K562 (cell line): ENCODE results near the gene KLK1. TPM values are rescaled to one million over a fixed set of nuclear protein-coding genes. Genes with fewer than 3 reads are reported as not detected.
A peak's percentile ranks its signal among the peaks of the same experiment; 100 is the strongest.

Source experiments
- CREB1 ChIP-seq, 2 experiments: sonication (generic) in 1 of 2; formaldehyde crosslinking in 1 of 2; IDR thresholded peaks; 2 replicates each; pipeline versions ENCODE4 v1.6.1 to v1.8.0; 2012 to 2022; ENCODE audit warnings: inconsistent platforms in 1 of 2, mild to moderate bottlenecking in 1 of 2, missing genetic modification reagents in 1 of 2, moderate library complexity in 1 of 2
- CSDE1 ChIP-seq, 2 experiments: fragments of 450-650 bp; IDR thresholded peaks; 2 replicates each; pipeline ENCODE4 v1.6.1; 2016; ENCODE audit warnings: mild to moderate bottlenecking in 1 of 2
- FOXA1 ChIP-seq: fragments of 450-650 bp; IDR thresholded peaks from 2 replicates; pipeline ENCODE4 v1.6.1; 2016; ENCODE audit warnings: mild to moderate bottlenecking, borderline replicate concordance
- FOXM1 ChIP-seq, 2 experiments: fragments of 450-650 bp in 1 of 2; sonication (generic) in 1 of 2; formaldehyde crosslinking in 1 of 2; IDR thresholded peaks; 2 replicates each; pipeline versions ENCODE4 v1.6.1 to v1.9.0; 2017 to 2022; ENCODE audit warnings: low read depth in 2 of 2, mild to moderate bottlenecking in 2 of 2, missing genetic modification reagents in 1 of 2, moderate library complexity in 1 of 2
- HDAC2 ChIP-seq: fragments of 450-650 bp; IDR thresholded peaks from 2 replicates; pipeline ENCODE4 v1.6.1; 2016; ENCODE audit warnings: mild to moderate bottlenecking
- HNRNPLL ChIP-seq: fragments of 200-400 bp; formaldehyde crosslinking; IDR thresholded peaks from 2 replicates; pipeline ENCODE4 v1.6.1; 2017; ENCODE audit warnings: low read length, low read depth, mild to moderate bottlenecking; ENCODE audit not compliant: poor library complexity, severe bottlenecking
- JUND ChIP-seq, 2 experiments: IDR thresholded peaks; 2 replicates in 1 of 2; 3 replicates in 1 of 2; pipeline ENCODE4 v1.6.1; 2011; ENCODE audit warnings: borderline replicate concordance in 2 of 2, low read depth in 2 of 2, low read length in 2 of 2, improper control_type of control experiment in 1 of 2, missing biosample characterization in 1 of 2, missing genetic modification characterization in 1 of 2, missing genetic modification reagents in 1 of 2
- KLF13 ChIP-seq: fragments of 450-650 bp; IDR thresholded peaks from 2 replicates; pipeline ENCODE4 v1.6.1; 2016; ENCODE audit warnings: missing genetic modification characterization, low read depth, mild to moderate bottlenecking, missing compliant biosample characterization, moderate library complexity, borderline replicate concordance
- L3MBTL2 ChIP-seq: fragments of 450-650 bp; IDR thresholded peaks from 2 replicates; pipeline ENCODE4 v1.6.1; 2016; ENCODE audit warnings: mild to moderate bottlenecking, moderate library complexity
- MAZ ChIP-seq, 2 experiments: fragments of 450-650 bp in 1 of 2; sonication (generic) in 1 of 2; formaldehyde crosslinking; IDR thresholded peaks in 1 of 2; conservative IDR thresholded peaks in 1 of 2; 2 replicates each; pipeline versions ENCODE4 v1.4.0 to v1.5.0; 2020; ENCODE audit warnings: mild to moderate bottlenecking in 1 of 2, missing genetic modification reagents in 1 of 2
- MED1 ChIP-seq: sonication (generic); formaldehyde crosslinking; IDR thresholded peaks from 2 replicates; pipeline ENCODE4 v1.8.1; 2023; ENCODE audit warnings: missing genetic modification reagents, borderline replicate concordance
- RBM25 ChIP-seq: fragments of 200-400 bp; formaldehyde crosslinking; IDR thresholded peaks from 2 replicates; pipeline ENCODE4 v1.6.1; 2018; ENCODE audit warnings: low read length, low read depth, moderate library complexity; ENCODE audit not compliant: severe bottlenecking
- SP2 ChIP-seq: IDR thresholded peaks from 2 replicates; pipeline ENCODE4 v1.6.1; 2011; ENCODE audit warnings: mild to moderate bottlenecking, low read depth, low read length, moderate library complexity; ENCODE audit not compliant: poor library complexity, severe bottlenecking; ENCODE audit errors: extremely low read depth
- TOE1 ChIP-seq, 2 experiments: fragments of 450-650 bp in 1 of 2; sonication (generic) in 1 of 2; formaldehyde crosslinking in 1 of 2; IDR thresholded peaks; 2 replicates each; pipeline versions ENCODE4 v1.7.1 to v1.8.0; 2016 to 2022; ENCODE audit warnings: borderline replicate concordance in 2 of 2, mild to moderate bottlenecking in 2 of 2, antibody characterized with exemption in 1 of 2, inconsistent platforms in 1 of 2, low read depth in 1 of 2, missing genetic modification reagents in 1 of 2, moderate library complexity in 1 of 2
- ZC3H11A ChIP-seq: IDR thresholded peaks from 2 replicates; pipeline ENCODE4 v1.6.1; 2012; ENCODE audit warnings: low read depth, low read length, improper control_type of control experiment
- ZEB2 ChIP-seq: fragments of 450-650 bp; IDR thresholded peaks from 2 replicates; pipeline ENCODE4 v1.6.1; 2016
- ZKSCAN8 ChIP-seq: fragments of 200-800 bp; sonication (Bioruptor generic); IDR thresholded peaks from 2 replicates; pipeline ENCODE4 v1.6.1; 2016; ENCODE audit warnings: missing genetic modification characterization, missing compliant biosample characterization
- ZNF133 ChIP-seq: fragments of 250-450 bp; sonication (Bioruptor Pico); IDR thresholded peaks from 2 replicates; pipeline ENCODE4 v1.4.0; 2020; ENCODE audit warnings: mild to moderate bottlenecking
- ZNF146 ChIP-seq: IDR thresholded peaks from one replicate; pipeline ENCODE4 v1.6.1; 2018; ENCODE audit warnings: missing compliant biosample characterization; ENCODE audit not compliant: unreplicated experiment
- ZNF184 ChIP-seq: sonication (generic); formaldehyde crosslinking; IDR thresholded peaks from 2 replicates; pipeline ENCODE4 v1.5.0; 2020; ENCODE audit warnings: missing genetic modification reagents
- ZNF197 ChIP-seq: fragments of 200-800 bp; sonication (Bioruptor generic); IDR thresholded peaks from 2 replicates; pipeline ENCODE4 v1.6.1; 2016; ENCODE audit warnings: low read depth, missing genetic modification characterization, missing compliant biosample characterization
- polyA plus RNA-seq, 8 experiments: library from polyadenylated mRNA; depleted of rRNA in 4 of 8; stranded (reverse) in 5 of 8; unstranded in 3 of 8; fragments of >200 nt; fragmentation: Nextera tagmentation in 2 of 8; fragmentation: Illumina TruSeq in 1 of 8; extraction: Ambion mirVana in 2 of 8; extraction: Trizol in 1 of 8; gene quantifications; 2 replicates each; pipeline versions ENCODE4 v1.2.1 to v1.2.3, GENCODE V29; 2011 to 2014; ENCODE audit warnings: inconsistent platforms in 1 of 8, missing spikeins in 1 of 8
- total RNA-seq, 7 experiments: library from RNA; depleted of rRNA in 6 of 7; stranded (reverse); fragments of >200 nt in 6 of 7; fragmentation: Illumina TruSeq in 2 of 7; extraction: Trizol in 2 of 7; gene quantifications; 2 replicates each; pipeline versions ENCODE4 v1.2.1 to v1.2.3, GENCODE V29; 2011 to 2021; ENCODE audit warnings: low replicate concordance in 1 of 7
- TF ChIP-seq, protein P1 (sequence below): fragments of 250-450 bp; sonication (Bioruptor Pico); IDR thresholded peaks from 2 replicates; pipeline ENCODE4 v1.8.0; 2021; ENCODE audit warnings: moderate library complexity, mild to moderate bottlenecking, inconsistent platforms
- TF ChIP-seq, protein P2 (sequence below): sonication (generic); formaldehyde crosslinking; IDR thresholded peaks from 2 replicates; pipeline ENCODE4 v1.8.1; 2023; ENCODE audit warnings: mild to moderate bottlenecking, missing genetic modification reagents, moderate library complexity
- TF ChIP-seq, protein P3 (sequence below): fragments of 450-650 bp; IDR thresholded peaks from 2 replicates; pipeline ENCODE4 v1.6.1; 2016

Gene KLK1
- total and polyA plus RNA-seq, 9 of the 15 experiments (the other 6 are each of a cell fraction or from before 2014, with no cell fraction given), result 0.87 to 15.4 (median 9.1) TPM

GRCh38 chr19:50870417-50871089 is 47.0 kb upstream of the KLK1 start (continued):
- TF ChIP-seq SP2, result no peak
- TF ChIP-seq CSDE1 (IDR thresholded peaks at IDR 0.05), result peak in 1 of 2 experiments; percentile 79; a peak in 2 of 4 replicates
- TF ChIP-seq, protein P1, sequence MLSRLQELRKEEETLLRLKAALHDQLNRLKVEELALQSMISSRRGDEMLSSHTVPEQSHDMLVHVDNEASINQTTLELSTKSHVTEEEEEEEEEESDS (CRISPR knock-in tag), result no peak
- TF ChIP-seq ZNF133, result no peak
- TF ChIP-seq, protein P2, sequence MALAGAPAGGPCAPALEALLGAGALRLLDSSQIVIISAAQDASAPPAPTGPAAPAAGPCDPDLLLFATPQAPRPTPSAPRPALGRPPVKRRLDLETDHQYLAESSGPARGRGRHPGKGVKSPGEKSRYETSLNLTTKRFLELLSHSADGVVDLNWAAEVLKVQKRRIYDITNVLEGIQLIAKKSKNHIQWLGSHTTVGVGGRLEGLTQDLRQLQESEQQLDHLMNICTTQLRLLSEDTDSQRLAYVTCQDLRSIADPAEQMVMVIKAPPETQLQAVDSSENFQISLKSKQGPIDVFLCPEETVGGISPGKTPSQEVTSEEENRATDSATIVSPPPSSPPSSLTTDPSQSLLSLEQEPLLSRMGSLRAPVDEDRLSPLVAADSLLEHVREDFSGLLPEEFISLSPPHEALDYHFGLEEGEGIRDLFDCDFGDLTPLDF (CRISPR knock-in tag), result peak; percentile 71; the same call in 1 of the 2 replicates
- TF ChIP-seq TOE1 (IDR thresholded peaks at IDR 0.05; ENCODE audit: borderline replicate concordance), result peak; percentile 44; the same call in 1 of the 2 replicates
- TF ChIP-seq TOE1 (CRISPR knock-in tag; IDR thresholded peaks at IDR 0.05; ENCODE audit: borderline replicate concordance, low read depth), result no peak
- TF ChIP-seq, protein P3, sequence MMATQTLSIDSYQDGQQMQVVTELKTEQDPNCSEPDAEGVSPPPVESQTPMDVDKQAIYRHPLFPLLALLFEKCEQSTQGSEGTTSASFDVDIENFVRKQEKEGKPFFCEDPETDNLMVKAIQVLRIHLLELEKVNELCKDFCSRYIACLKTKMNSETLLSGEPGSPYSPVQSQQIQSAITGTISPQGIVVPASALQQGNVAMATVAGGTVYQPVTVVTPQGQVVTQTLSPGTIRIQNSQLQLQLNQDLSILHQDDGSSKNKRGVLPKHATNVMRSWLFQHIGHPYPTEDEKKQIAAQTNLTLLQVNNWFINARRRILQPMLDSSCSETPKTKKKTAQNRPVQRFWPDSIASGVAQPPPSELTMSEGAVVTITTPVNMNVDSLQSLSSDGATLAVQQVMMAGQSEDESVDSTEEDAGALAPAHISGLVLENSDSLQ, result peak; percentile 30; the same call in 1 of the 2 replicates
- peak; percentile 92 for TF ChIP-seq JUND (IDR thresholded peaks at IDR 0.05; ENCODE audit: borderline replicate concordance, low read depth, low read length)
- TF ChIP-seq JUND (tag; IDR thresholded peaks at IDR 0.05; ENCODE audit: borderline replicate concordance, low read depth, low read length), result peak; percentile 91
- TF ChIP-seq FOXA1, result no peak
- TF ChIP-seq MED1, result no peak
- peak in 1 of 2 experiments; percentile 78; a peak in 3 of 4 replicates for TF ChIP-seq MAZ (CRISPR knock-in tag; conservative IDR thresholded peaks at IDR 0.05 in 1 of 2, IDR thresholded peaks at IDR 0.05 in 1 of 2)
- TF ChIP-seq RBM25, result no peak
- TF ChIP-seq ZC3H11A, result peak; percentile 64; the same call in 1 of the 2 replicates
- peak; percentile 42; the same call in 1 of the 2 replicates for TF ChIP-seq KLF13 (tag)
- TF ChIP-seq ZNF197 (CRISPR knock-in tag), result no peak
- no peak for TF ChIP-seq ZEB2
- TF ChIP-seq ZKSCAN8 (CRISPR knock-in tag), result 0 out of 2 replicates have a peak, but pooled peaks have one; percentile 30
- no peak for TF ChIP-seq FOXM1 (IDR thresholded peaks at IDR 0.05; ENCODE audit: low read depth)
- no peak for TF ChIP-seq FOXM1 (CRISPR knock-in tag; IDR thresholded peaks at IDR 0.05; ENCODE audit: low read depth)
- peak; percentile 94 for TF ChIP-seq L3MBTL2
- no peak for TF ChIP-seq HNRNPLL
- TF ChIP-seq HDAC2, result peak; percentile 38; the same call in 1 of the 2 replicates
- TF ChIP-seq ZNF146 (CRISPR knock-in tag), result no peak
- no peak for TF ChIP-seq ZNF184 (CRISPR knock-in tag)
- TF ChIP-seq CREB1 (IDR thresholded peaks at IDR 0.05), result peak; percentile 99
- TF ChIP-seq CREB1 (CRISPR knock-in tag; IDR thresholded peaks at IDR 0.05), result peak; percentile 100
